IPS-NIHi11 (cell line): ENCODE data around the gene ZDHHC6.
"Not testable (repeated sequence)": the region's sequence is repeated elsewhere in the genome, so short reads cannot be mapped to it uniquely, and the experiment has no call there.

Source experiments
- DNase-seq: peaks from one replicate; pipeline ENCODE4 v3.0.0; 2012; ENCODE audit warnings: mixed read lengths, low spot score

ZDHHC6 gene

GRCh38 chr10:112390125-112390703, 56.5 kb downstream of the ZDHHC6 start:
- DNase-seq, result no peak

GRCh38 chr10:112389271-112389822, 57.4 kb downstream of the ZDHHC6 start:
- no peak for DNase-seq

GRCh38 chr10:112388548-112388947, 58.2 kb downstream of the ZDHHC6 start:
- DNase-seq, result no peak

- DNase-seq, result not testable (repeated sequence)
These were observed 58.7 kb downstream of the ZDHHC6 start for GRCh38 chr10:112388056-112388455.

GRCh38 chr10:112385201-112385600, 61.5 kb downstream of the ZDHHC6 start:
- no peak for DNase-seq

GRCh38 chr10:112384141-112384540, 62.6 kb downstream of the ZDHHC6 start:
- no peak for DNase-seq

GRCh38 chr10:112383325-112383724, 63.4 kb downstream of the ZDHHC6 start:
- no peak for DNase-seq

- no peak for DNase-seq
These were observed 64.0 kb downstream of the ZDHHC6 start for GRCh38 chr10:112382515-112383235.
